CD4-positive, alpha-beta T cell treated with Interferon alpha-2 for 1 hour (primary cell): ENCODE data around the gene SUFU.

Experiments used
- DNase-seq, 2 donors: peaks; one replicate each; pipeline ENCODE4 v3.0.0-alpha.2; 2020 to 2022

The SUFU gene

DNA sequence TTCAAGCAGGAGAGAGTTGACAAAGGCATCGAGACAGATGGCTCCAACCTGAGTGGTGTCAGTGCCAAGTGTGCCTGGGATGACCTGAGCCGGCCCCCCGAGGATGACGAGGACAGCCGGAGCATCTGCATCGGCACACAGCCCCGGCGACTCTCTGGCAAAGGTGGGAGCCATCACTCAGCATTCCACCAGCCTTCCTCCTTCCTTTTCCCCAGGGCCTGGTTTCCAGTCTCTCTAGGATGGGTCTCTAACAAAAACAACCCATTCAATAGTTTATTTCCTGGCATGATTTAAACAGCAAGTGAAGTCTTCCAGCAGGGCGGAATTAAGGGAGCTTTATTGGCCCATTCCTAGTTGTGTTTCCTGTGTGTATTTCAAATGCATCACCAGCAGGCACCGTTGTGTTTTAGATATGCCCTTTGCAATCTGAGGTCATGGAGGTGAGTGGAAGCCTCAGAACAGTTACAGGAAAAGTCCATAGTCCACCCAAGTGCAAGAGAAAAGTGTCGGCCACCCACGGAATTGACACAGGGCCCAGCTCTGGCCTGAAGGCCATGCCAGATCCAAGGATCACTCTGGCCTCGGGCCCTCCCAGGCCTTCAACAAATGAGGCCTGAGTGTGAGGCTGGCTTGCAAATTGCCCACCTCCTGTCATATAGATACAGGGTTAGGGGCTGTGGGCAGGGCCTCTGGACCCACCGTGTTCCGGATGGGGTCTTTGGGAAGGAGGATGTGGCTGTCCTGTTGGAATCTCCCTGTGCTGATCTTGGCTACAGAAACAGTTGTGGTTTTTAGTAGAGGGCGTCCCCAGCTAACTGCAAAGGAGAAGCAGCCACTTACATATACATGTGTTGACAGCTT lies 93.6 kb downstream of the SUFU start:
- DNase-seq: no peak

DNA sequence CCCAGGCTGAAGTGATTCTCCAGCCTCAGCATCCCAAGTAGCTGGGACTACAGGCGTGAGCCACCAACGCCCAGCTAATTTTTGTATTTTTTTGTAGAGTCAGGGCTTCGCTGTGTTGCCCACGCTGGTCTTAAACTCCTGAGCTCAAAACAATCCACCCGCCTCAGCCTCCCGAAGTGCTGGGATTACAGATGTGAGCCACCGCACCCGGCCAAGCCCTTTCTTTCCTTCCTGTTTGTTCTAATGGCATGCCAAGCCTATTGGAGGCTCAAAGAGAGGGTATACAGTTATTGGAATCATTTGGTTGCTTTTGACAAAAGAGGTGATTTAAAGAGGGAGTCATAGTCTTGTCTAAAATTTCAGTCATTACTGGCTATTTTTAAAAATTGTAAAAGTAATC lies 94.5 kb downstream of the SUFU start:
- DNase-seq: no peak

DNA sequence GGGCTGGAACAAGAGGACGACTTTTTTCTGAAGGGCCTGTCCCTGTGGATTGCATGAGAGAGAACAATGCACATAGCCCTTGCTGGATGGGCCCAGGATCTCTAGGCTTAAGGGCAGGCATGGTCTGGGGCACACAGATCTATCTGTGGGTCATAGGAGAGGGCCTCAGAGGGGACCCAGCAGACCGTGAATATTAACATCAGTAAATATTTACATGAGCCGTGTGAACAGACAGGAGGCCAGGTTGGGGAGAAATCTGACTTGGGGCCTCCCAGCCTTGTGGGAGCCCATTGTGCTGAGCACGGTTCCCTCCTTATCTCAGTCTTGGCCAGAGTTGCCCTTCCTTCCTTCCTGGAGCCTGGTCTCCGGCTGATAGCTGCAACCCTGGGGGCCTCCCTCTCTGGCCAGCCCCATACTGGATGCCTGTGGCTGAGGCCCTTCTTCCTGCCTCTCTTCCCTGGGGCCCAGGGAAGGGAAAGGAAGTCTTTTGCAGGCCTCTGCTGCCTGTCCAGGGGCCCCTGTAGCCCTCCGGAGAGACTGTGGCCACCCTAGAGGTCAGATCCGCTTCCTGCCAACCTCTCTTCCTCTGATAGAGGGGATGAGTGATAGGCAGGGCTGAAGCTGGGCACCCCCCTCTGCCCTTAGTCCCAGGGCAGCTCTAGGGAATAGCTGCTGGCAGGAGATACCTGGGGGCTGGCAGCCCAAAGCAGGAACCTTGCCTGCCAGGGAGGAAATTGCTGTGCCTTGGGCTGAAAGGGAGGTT lies 96.0 kb downstream of the SUFU start:
- no peak for DNase-seq

GRCh38 chr10:102600816-102601215 lies 97.0 kb downstream of the SUFU start:
- DNase-seq: no peak

DNA sequence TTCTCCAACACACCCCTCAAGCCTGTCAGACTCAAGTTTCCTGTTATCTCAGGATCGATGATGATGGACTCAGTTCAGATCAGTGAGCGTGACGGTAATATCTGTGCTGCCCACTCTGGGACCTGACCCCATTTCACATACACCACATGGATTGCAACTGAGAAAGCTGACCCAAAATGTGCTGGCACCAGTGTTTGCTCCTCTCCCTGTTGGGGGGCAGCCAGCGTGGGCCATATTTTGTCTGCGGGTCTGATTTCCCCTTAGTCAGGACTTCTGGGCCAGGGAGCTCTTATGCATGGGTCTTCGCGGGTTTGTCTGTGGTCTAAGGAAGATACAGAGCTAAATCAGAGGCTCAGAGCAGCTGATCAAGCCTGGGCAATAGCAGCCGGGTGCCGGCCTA lies 97.9 kb downstream of the SUFU start:
- DNase-seq: no peak

- no peak for DNase-seq
Measured at GRCh38 chr10:102602272-102603045, 98.7 kb downstream of the SUFU start.

- DNase-seq: no peak
Measured at GRCh38 chr10:102603946-102604345, 100.2 kb downstream of the SUFU start.

DNA sequence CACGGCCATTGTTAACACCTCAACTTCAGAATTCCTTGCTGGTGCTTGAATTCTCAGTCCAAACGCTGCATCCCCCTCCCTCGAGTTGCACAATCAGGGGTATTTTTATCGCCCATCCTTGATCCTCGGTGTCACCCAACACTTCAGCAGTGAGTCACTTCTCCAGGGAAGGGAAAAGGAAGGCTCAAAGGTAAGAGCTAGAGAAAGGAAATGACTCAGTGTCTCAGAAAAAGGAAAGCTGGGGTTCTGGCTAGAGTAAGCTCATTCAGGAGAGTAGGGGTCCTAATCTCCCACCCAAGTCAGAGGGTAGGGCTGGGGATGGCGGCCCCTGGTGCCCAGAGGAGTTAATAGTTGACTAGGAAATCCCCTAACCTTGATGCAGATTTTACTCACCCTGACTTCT lies 100.7 kb downstream of the SUFU start:
- DNase-seq: no peak

- no peak for DNase-seq
Measured at GRCh38 chr10:102605712-102606111, 101.9 kb downstream of the SUFU start.

- DNase-seq: no peak
Measured at GRCh38 chr10:102608487-102608886, 104.7 kb downstream of the SUFU start.

DNA sequence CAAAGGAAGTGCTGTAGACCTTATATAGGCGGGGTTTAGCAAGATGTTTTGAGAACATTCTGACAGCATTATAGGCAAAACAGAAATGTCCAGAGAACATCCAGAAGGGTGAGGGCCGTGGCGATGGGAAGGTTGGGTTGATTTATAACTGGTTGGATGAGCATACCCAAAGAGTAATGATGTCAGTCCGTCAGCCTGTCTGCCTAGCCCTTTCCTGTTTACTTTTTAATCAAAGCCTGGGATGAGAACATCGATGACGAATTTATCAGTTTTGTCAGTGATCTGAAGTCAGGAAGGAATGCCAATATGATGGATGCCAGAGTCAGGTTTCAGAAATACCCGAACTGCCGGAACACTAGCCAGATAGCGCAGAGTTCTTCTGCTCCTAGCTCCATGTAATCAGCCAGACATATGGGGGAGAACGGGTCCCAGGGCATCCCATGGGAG lies 106.7 kb downstream of the SUFU start:
- DNase-seq: peak in 1 of 2 donors; percentile 11

DNA sequence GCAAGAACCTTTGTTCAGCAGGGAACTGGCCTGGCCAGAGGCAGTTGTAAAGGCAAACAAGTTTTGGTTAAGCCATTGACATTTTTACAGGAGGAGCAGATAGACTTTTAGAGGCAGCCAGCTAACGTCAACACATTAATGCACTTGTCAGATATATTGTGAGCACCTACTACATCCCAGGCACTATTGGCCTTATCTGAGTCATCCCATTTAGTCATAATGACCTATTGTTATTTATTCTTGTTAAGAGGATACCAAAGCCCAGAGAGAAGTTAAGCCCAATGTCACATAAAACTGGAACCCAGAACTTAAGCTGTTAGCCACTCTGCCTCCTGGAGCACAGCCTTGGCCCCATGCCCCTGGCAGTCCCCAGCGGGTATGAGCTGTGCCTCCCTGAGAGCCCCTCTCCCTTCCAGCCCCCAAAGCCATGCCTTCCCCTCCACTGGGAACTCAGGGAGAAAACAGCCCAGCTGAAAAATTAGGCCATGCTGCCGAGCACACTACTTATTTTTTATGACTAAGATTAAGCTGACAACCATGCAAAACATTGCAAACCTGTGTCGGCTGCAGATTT lies 107.8 kb downstream of the SUFU start:
- no peak for DNase-seq

DNA sequence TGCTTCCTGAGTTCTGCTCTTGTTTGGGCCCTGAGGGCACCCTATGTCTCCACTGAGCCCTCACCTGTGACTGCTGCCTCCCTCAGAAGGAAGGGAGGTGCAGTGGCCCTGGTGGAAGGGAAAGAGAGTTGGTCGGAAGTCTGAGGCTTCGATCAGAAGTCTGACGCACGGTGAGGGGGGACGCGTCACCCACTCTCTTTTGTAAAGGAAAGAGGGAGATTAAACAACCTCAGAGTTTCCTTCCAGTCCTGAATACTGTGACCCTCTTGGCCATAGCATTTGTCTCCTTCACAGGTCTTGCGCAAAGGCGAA lies 109.1 kb downstream of the SUFU start:
- DNase-seq: peak; percentile 60 to 65

DNA sequence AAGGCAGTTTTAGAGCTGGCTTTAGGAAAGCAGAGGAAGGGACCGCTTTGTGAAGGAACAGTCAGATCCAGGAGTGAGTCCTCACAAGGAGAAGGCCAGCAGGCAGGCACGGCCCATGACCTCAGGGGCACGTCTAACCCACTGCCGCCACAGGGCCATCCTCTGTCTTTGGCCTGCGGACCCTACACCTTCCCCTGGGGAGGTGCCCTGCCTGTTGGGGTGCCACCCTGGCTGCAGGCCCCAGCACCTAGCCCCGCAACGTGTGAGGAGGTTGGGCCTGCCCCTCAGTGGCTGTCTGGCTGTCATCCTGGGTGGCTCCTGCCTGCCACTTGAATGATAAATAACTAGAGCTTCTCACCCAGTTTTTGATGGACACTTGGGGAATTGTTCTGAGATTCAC lies 109.5 kb downstream of the SUFU start:
- peak in 1 of 2 donors; percentile 29 for DNase-seq

DNA sequence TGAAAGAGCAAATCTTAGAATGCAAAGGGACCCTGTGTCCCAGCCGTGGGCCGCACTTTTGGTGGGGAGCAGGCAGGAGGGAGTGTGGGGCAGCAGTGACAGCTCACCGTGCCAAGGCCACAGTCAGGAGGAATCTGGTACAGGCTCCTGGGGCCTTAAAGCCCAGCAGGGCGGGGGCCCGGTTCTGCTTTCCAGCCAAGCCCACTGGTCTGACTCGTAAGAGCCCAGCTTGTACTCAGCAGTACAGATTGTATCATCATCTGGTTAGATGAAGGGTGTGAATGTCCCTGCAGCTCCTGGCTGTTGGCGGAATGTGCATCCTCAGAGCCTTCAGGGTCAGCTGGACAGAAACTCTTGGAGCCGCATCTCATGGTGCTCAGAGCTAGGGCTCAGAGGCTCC lies 110.0 kb downstream of the SUFU start:
- no peak for DNase-seq

DNA sequence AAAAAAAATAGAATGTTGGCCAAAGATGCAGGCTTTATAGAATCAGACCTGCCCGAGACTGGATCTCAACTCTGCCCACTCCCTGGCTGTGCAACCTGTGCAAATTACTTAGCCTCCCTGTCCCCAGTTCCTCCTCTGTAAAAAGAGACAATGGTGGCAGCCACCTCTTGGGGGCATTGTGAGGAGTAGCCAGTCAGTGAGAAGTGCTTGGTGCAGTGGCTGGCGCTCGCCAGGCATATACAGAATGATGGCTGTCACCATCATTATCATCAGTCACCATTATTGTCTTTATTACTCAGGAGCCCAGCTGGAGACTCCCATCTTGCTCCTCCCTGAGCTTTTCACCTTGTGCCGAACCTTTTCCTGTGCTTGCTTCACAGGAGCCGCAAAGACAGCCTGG lies 111.1 kb downstream of the SUFU start:
- no peak for DNase-seq

GRCh38 chr10:102615361-102615760 lies 111.6 kb downstream of the SUFU start:
- DNase-seq: peak; percentile 14 to 26

- no peak for DNase-seq
Measured at GRCh38 chr10:102616066-102616770, 112.4 kb downstream of the SUFU start.

GRCh38 chr10:102617041-102617440 lies 113.3 kb downstream of the SUFU start:
- DNase-seq: no peak

DNA sequence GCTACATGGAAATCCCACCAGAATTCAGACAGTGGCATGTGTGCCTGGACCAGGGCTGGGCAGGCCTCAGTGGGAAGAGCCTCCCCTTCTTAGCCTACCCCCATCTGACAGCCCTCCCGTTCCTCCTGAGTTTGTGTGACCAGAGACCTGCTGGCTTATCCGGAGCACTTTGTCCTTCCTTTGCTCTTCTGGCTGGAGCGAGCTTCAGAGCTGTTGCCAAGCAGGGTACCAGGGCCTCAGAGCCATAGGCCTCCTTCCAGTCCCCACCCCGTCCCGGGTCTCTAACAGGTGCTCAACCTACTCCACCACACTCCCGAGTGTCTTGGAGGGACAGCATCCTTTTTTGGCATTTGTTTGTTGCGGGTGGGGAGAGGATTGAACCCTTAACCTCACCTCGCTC lies 114.0 kb downstream of the SUFU start:
- DNase-seq: no peak

DNA sequence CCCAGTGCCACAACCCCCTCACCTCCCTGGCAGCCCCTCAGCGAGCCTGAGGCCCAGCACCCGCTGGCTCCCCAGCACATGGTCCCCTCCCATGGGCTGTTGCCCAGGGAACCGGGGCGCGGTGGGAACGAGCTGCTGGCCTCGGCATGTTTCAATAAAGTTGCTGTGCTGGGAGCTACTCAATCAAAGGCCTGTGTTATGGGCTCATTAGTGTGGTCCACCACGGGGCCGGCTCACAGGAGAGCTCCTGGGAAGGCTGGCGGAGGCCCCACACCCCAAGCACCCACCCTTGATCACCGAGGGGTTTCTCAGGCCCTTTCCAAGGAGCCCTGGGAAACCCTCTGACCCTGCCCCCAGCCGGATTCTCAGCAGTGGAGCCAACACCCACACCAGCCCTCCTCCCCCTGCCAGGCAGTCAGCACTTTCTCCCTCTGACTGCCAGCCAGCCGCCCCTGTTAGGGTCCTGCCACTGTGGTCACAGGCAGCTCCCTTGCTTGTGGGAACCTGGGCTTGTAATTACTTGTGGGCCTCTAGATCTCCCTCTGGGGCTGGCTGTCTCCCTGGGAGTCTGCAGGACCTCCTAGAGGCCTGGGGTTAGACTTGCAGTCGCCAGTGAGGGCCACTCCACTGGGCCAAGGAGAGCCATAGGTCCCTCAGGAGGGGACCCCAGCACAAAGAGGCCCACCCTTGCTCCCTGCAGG lies 115.7 kb downstream of the SUFU start:
- no peak for DNase-seq

- no peak for DNase-seq
Measured at GRCh38 chr10:102620138-102620590, 116.4 kb downstream of the SUFU start.
